GM10266 (cell line): ENCODE results near the gene POGLUT3.

ENCODE experiments used
- DNase-seq: peaks from one replicate; pipeline ENCODE4 v3.0.0; 2012; ENCODE audit errors: extremely low spot score
- TF ChIP-seq, protein P1 (sequence below): IDR thresholded peaks from 2 replicates; pipeline ENCODE4 v1.5.1; 2012; ENCODE audit warnings: mild to moderate bottlenecking, low read depth; ENCODE audit not compliant: control insufficient read depth, insufficient read depth; ENCODE audit errors: missing control alignments

The POGLUT3 gene

DNA sequence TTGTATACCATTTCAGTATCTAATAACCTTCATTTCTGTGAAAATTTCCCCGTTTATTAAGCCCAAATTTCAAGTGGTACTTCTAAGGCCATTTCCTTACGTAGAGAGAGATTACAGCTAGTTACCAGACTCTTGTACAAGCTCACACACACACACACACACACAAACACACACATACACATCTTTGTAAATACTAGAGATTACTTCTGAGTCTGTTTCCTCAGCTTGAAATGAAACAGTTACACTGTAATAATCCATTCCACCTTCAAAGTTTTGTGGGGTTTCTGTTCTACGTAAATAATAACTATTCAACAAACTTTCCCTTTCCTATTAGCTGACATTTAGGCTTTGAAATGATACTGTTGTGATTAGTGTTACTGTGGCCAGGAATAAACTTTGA lies 6.2 kb downstream of the POGLUT3 start:
- TF ChIP-seq, protein P1, sequence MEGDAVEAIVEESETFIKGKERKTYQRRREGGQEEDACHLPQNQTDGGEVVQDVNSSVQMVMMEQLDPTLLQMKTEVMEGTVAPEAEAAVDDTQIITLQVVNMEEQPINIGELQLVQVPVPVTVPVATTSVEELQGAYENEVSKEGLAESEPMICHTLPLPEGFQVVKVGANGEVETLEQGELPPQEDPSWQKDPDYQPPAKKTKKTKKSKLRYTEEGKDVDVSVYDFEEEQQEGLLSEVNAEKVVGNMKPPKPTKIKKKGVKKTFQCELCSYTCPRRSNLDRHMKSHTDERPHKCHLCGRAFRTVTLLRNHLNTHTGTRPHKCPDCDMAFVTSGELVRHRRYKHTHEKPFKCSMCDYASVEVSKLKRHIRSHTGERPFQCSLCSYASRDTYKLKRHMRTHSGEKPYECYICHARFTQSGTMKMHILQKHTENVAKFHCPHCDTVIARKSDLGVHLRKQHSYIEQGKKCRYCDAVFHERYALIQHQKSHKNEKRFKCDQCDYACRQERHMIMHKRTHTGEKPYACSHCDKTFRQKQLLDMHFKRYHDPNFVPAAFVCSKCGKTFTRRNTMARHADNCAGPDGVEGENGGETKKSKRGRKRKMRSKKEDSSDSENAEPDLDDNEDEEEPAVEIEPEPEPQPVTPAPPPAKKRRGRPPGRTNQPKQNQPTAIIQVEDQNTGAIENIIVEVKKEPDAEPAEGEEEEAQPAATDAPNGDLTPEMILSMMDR: no peak
- no peak for DNase-seq

- TF ChIP-seq, protein P1: no peak
- DNase-seq: no peak
Observed at GRCh38 chr11:108486828-108487227, 11.4 kb downstream of the POGLUT3 start.

- DNase-seq: no peak
- TF ChIP-seq, protein P1: no peak
Observed at GRCh38 chr11:108486331-108486730, 11.9 kb downstream of the POGLUT3 start.

- no peak for DNase-seq
- TF ChIP-seq, protein P1: no peak
Observed at GRCh38 chr11:108483163-108483562, 15.0 kb downstream of the POGLUT3 start.

DNA sequence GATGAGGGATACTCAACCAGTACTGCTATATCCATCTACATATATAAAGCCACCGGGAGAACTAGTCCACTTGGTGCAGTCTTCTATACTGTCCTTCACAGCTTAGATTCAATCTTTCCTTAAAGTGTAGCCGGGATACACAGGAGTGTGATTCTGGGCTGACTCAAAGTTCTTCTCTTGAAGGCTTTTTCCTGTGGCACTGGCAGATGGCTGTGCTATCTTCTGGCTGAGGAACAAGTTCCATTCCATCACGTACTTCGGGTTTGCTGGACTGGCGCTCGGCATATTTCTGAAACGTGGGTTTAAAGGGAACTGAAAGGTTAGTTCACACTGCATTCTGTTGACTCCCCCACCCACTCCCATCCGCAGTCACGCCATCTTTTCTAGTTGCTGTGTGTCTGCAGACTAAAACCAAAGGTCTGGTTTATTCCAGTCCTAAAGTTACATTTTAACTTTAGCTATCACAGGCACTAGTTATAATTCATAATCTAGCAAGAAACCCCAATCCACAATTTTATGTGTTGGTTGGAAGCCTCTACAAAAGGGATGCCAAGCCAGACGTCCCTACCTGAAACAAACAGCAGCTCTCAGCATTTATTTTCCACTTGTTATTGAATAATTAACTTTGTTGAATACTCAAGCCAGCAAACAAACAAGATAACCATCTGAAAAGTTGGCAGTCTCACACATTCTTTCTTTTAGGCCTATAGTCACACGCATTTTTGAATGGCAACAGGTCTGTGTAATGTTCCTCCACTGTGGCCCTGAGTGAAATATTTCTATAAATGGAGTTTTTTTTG lies 23.3 kb downstream of the POGLUT3 start:
- TF ChIP-seq, protein P1: no peak

DNA sequence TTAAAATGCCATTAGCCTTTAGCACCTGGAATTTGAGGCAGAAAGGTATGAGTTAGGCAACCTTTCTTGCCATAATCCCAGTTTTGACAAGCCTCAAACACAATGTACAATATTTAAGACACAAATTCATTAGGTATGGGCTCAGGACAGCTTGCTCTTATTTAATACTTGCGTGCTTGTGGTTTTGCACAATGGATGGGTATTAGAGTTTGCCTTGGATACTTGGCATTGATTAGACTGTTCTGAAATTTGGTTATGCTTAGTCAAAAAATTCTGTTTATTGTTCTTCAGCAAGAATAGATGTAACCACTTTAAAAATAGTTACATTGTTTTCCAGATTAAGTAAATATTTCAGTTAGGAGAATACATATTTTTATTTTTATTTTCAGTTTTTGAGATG lies 25.5 kb downstream of the POGLUT3 start:
- no peak for DNase-seq
- TF ChIP-seq, protein P1: no peak

More for the DNA sequence above, 23.3 kb downstream of the POGLUT3 start:
- DNase-seq: no peak

GRCh38 chr11:108468478-108468864 lies 29.7 kb downstream of the POGLUT3 start:
- TF ChIP-seq, protein P1: no peak
- no peak for DNase-seq
